ENCODE data around the gene C1orf141. TPM values are rescaled to one million over a fixed set of nuclear protein-coding genes. Genes with fewer than 3 reads are reported as not detected.

C1orf141 gene
- total and polyA plus RNA-seq, 2 of the 8 experiments (the other 6 are each of a cell fraction or from before 2014, with no cell fraction given) = not detected

DNA sequence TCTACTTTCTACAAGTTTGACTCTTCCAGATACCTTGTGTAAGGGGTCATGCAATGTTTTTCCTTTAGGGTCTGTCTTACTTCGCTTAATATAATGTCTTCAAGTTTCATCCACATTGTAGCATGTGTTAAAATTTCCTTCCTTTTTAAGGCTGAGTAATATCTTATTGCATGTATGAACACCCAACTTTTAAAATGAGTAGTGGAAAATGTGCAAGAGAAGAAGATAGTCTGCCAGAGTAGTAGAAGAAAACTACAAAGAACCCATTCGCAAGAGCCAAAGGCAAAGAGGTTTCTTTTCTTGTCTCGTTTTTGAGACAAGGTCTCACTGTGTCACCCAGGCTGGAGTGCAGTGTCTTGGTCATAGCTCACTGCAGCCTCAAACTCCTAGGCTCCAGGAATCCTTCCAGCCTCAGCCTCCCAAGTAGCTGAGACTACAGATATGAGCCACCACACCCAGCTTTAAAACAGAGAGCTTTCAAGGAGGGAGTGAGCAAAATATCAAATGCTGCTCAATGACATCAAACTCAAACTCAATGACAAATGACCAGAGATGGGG is 40.8 kb upstream of the C1orf141 start (continued):
- TF ChIP-seq, protein P1, sequence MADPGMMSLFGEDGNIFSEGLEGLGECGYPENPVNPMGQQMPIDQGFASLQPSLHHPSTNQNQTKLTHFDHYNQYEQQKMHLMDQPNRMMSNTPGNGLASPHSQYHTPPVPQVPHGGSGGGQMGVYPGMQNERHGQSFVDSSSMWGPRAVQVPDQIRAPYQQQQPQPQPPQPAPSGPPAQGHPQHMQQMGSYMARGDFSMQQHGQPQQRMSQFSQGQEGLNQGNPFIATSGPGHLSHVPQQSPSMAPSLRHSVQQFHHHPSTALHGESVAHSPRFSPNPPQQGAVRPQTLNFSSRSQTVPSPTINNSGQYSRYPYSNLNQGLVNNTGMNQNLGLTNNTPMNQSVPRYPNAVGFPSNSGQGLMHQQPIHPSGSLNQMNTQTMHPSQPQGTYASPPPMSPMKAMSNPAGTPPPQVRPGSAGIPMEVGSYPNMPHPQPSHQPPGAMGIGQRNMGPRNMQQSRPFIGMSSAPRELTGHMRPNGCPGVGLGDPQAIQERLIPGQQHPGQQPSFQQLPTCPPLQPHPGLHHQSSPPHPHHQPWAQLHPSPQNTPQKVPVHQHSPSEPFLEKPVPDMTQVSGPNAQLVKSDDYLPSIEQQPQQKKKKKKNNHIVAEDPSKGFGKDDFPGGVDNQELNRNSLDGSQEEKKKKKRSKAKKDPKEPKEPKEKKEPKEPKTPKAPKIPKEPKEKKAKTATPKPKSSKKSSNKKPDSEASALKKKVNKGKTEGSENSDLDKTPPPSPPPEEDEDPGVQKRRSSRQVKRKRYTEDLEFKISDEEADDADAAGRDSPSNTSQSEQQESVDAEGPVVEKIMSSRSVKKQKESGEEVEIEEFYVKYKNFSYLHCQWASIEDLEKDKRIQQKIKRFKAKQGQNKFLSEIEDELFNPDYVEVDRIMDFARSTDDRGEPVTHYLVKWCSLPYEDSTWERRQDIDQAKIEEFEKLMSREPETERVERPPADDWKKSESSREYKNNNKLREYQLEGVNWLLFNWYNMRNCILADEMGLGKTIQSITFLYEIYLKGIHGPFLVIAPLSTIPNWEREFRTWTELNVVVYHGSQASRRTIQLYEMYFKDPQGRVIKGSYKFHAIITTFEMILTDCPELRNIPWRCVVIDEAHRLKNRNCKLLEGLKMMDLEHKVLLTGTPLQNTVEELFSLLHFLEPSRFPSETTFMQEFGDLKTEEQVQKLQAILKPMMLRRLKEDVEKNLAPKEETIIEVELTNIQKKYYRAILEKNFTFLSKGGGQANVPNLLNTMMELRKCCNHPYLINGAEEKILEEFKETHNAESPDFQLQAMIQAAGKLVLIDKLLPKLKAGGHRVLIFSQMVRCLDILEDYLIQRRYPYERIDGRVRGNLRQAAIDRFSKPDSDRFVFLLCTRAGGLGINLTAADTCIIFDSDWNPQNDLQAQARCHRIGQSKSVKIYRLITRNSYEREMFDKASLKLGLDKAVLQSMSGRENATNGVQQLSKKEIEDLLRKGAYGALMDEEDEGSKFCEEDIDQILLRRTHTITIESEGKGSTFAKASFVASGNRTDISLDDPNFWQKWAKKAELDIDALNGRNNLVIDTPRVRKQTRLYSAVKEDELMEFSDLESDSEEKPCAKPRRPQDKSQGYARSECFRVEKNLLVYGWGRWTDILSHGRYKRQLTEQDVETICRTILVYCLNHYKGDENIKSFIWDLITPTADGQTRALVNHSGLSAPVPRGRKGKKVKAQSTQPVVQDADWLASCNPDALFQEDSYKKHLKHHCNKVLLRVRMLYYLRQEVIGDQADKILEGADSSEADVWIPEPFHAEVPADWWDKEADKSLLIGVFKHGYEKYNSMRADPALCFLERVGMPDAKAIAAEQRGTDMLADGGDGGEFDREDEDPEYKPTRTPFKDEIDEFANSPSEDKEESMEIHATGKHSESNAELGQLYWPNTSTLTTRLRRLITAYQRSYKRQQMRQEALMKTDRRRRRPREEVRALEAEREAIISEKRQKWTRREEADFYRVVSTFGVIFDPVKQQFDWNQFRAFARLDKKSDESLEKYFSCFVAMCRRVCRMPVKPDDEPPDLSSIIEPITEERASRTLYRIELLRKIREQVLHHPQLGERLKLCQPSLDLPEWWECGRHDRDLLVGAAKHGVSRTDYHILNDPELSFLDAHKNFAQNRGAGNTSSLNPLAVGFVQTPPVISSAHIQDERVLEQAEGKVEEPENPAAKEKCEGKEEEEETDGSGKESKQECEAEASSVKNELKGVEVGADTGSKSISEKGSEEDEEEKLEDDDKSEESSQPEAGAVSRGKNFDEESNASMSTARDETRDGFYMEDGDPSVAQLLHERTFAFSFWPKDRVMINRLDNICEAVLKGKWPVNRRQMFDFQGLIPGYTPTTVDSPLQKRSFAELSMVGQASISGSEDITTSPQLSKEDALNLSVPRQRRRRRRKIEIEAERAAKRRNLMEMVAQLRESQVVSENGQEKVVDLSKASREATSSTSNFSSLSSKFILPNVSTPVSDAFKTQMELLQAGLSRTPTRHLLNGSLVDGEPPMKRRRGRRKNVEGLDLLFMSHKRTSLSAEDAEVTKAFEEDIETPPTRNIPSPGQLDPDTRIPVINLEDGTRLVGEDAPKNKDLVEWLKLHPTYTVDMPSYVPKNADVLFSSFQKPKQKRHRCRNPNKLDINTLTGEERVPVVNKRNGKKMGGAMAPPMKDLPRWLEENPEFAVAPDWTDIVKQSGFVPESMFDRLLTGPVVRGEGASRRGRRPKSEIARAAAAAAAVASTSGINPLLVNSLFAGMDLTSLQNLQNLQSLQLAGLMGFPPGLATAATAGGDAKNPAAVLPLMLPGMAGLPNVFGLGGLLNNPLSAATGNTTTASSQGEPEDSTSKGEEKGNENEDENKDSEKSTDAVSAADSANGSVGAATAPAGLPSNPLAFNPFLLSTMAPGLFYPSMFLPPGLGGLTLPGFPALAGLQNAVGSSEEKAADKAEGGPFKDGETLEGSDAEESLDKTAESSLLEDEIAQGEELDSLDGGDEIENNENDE (IDR thresholded peaks at IDR 0.05; ENCODE audit: insufficient replicate concordance, low read length) = no peak
- TF ChIP-seq ASH2L (IDR thresholded peaks at IDR 0.05; ENCODE audit: low read length) (no peak), SUZ12 (IDR thresholded peaks at IDR 0.05; ENCODE audit: low read length) (no peak), TAF1 (IDR thresholded peaks at IDR 0.05; ENCODE audit: low read depth, low read length) (no peak), SIRT6 (IDR thresholded peaks at IDR 0.05; ENCODE audit: low read length) (no peak), BCL11A (IDR thresholded peaks at IDR 0.05; ENCODE audit: low read depth in 2 of 2, low read length in 2 of 2) (no peak), NRF1 (IDR thresholded peaks at IDR 0.05; ENCODE audit: low read depth, low read length) (no peak), GABPA (IDR thresholded peaks at IDR 0.05; ENCODE audit: borderline replicate concordance, insufficient read depth, low read length) (no peak)
- TF ChIP-seq, protein P2, sequence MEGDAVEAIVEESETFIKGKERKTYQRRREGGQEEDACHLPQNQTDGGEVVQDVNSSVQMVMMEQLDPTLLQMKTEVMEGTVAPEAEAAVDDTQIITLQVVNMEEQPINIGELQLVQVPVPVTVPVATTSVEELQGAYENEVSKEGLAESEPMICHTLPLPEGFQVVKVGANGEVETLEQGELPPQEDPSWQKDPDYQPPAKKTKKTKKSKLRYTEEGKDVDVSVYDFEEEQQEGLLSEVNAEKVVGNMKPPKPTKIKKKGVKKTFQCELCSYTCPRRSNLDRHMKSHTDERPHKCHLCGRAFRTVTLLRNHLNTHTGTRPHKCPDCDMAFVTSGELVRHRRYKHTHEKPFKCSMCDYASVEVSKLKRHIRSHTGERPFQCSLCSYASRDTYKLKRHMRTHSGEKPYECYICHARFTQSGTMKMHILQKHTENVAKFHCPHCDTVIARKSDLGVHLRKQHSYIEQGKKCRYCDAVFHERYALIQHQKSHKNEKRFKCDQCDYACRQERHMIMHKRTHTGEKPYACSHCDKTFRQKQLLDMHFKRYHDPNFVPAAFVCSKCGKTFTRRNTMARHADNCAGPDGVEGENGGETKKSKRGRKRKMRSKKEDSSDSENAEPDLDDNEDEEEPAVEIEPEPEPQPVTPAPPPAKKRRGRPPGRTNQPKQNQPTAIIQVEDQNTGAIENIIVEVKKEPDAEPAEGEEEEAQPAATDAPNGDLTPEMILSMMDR (IDR thresholded peaks at IDR 0.05; ENCODE audit: control extremely low read depth in 1 of 3, insufficient read depth in 1 of 3, low read depth in 1 of 3, low read length in 3 of 3) = no peak

All from H1 (cell line).